Measurements from ENCODE around the gene DDX1.

The DDX1 gene

GRCh38 chr2:15591373-15591691, 336 bp upstream of the DDX1 start:
- no peak for DNase-seq (ENCODE audit: extremely low read depth, low read depth)
- TF ChIP-seq, protein P1, sequence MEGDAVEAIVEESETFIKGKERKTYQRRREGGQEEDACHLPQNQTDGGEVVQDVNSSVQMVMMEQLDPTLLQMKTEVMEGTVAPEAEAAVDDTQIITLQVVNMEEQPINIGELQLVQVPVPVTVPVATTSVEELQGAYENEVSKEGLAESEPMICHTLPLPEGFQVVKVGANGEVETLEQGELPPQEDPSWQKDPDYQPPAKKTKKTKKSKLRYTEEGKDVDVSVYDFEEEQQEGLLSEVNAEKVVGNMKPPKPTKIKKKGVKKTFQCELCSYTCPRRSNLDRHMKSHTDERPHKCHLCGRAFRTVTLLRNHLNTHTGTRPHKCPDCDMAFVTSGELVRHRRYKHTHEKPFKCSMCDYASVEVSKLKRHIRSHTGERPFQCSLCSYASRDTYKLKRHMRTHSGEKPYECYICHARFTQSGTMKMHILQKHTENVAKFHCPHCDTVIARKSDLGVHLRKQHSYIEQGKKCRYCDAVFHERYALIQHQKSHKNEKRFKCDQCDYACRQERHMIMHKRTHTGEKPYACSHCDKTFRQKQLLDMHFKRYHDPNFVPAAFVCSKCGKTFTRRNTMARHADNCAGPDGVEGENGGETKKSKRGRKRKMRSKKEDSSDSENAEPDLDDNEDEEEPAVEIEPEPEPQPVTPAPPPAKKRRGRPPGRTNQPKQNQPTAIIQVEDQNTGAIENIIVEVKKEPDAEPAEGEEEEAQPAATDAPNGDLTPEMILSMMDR (IDR thresholded peaks at IDR 0.05; ENCODE audit: low read depth, low read length), result no peak

- TF ChIP-seq, protein P1 (IDR thresholded peaks at IDR 0.05; ENCODE audit: low read depth, low read length), result no peak
- no peak for DNase-seq (ENCODE audit: extremely low read depth, low read depth)
These were observed 1.6 kb downstream of the DDX1 start for GRCh38 chr2:15593327-15593705.

DNA sequence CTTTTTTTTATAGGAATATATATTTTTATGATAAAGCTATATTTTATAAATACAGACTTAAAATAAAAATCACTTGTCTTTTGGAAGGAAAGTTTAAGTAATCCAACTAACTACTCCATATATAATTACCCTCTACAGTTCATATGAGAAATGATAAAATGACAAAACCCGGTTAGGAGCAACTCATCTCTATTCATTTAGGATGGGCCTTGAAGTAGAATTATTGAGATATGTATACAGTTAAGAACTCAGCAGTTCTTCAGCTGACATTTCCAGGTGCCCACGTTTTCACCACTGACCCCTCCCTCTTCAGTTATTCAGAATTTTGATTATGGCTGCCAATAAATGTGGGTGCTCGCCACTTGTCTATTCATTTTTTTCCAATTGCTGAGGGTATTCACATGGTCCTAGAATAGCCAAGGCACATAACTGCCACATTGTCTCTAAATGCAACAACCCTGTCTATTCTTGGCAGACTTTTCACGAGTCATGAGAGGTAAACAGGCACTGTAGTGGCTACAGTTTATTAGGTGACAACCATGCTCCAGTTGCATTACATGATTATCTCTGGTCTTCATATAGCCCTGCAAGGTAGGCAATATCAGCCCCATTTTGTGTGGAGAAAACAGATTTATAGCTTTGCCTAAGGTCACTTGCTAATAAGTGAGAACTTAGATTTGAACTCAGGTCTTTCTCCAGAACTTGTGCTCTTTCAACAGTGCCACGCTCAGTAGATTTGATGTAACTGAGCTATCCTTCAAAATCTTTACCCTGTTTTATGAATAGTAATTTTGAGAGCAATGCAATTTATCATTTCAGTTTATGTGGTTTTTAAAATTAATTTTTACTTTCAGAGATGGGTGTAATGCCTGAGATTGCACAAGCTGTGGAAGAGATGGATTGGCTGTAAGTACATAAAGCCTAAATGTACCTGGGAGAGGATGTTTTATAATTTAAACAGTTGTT, 2.9 kb downstream of the DDX1 start:
- DNase-seq (ENCODE audit: extremely low read depth, low read depth), result no peak
- TF ChIP-seq, protein P1 (IDR thresholded peaks at IDR 0.05; ENCODE audit: low read depth, low read length), result no peak

DNA sequence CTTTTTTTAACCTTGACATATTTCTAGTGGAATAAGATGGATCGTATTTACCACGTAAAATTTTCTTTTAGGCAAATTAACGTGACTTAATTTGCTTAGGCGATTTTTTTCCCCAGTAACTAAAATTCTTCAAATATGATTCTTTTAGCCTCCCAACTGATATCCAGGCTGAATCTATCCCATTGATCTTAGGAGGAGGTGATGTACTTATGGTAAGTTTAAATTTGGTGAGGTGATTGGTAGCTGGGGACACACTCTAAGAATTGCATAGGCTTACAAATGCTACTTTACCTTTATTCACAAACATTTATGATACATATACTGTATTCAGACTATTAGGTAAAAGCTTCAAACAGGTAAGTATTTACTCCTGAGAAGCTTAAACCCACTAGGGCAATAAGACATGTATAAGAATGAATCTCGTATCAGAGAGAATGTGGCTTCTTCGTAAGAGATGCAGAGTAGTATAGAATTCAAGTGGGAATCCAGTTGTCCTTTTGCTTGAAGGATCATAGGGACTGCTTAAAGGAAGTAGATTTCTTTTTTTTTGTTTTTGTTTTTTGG, 3.8 kb downstream of the DDX1 start:
- TF ChIP-seq, protein P1 (IDR thresholded peaks at IDR 0.05; ENCODE audit: low read depth, low read length), result no peak
- DNase-seq (ENCODE audit: extremely low read depth, low read depth), result no peak

GRCh38 chr2:15595936-15596335, 4.3 kb downstream of the DDX1 start:
- TF ChIP-seq, protein P1 (IDR thresholded peaks at IDR 0.05; ENCODE audit: low read depth, low read length), result no peak
- no peak for DNase-seq (ENCODE audit: extremely low read depth, low read depth)

DNA sequence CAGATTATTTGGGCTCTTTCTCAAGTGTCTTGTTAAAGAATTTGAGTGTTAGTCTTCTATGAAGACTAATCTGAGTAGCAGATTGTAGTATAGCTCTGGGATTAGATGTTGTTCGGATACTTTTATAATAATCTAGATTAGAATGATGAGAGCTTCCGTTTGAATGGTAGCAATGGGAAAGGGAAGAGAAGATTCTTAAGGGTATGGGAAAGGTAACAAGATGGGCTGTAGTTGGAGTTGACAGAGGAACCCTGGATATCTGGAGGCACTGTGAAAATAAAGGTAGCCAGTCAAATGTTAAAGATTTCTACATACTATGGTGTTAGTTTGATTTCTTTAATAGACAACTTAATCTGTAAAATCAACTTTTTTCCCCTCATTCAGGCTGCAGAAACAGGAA, 4.7 kb downstream of the DDX1 start:
- TF ChIP-seq, protein P1 (IDR thresholded peaks at IDR 0.05; ENCODE audit: low read depth, low read length), result no peak
- DNase-seq (ENCODE audit: extremely low read depth, low read depth), result no peak

DNA sequence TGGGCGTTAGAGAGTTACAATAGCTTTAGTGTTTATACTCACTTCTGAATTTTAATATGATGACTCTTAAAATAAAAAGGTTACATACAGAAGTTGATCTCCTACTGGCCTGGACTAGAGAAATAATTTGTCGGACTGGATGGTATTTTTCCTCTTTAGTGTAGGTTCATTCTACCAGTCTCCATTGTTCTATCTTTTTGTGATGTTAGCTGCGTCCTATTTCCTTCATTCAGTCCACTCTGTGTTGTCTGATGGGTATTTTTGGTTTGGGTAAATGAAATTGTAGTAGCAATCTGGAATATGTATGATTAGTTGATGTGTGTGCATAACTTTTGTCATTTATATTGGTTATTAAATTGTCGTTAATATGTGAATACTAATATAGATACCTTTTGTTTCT, 5.3 kb downstream of the DDX1 start:
- DNase-seq (ENCODE audit: extremely low read depth, low read depth), result no peak

More for the DNA sequence above, 5.3 kb downstream of the DDX1 start:
- TF ChIP-seq, protein P1 (IDR thresholded peaks at IDR 0.05; ENCODE audit: low read depth, low read length), result no peak
